Activated gamma-delta T cell (primary cell): ENCODE results near the gene EARS2.
"Not testable (repeated sequence)": the region's sequence is repeated elsewhere in the genome, so short reads cannot be mapped to it uniquely, and the experiment has no call there.

ENCODE experiments used
- DNase-seq: peaks from one replicate; lab custom pipeline; 2025; lab: John Stamatoyannopoulos, UW

The EARS2 gene

DNA sequence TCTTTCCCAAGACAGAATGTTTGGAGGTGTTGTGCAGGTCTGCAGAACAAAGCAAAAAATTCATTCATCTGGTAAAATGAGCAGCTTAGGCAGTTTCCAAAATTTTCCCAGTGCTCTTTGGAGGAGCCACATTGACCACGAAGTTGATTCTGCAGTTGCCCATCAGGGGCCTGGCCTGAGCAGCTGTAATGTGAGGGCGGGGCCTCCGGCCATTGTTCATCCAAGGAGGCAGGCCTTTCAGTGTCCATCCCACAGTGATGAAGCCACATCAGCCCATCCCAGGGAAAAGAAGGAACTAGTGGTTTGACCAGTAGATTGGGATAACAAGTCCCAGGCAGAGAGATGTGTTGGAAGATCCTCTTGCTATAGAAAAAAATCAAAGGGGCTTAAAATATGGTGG, 10.5 kb upstream of the EARS2 start:
- DNase-seq, result no peak

DNA sequence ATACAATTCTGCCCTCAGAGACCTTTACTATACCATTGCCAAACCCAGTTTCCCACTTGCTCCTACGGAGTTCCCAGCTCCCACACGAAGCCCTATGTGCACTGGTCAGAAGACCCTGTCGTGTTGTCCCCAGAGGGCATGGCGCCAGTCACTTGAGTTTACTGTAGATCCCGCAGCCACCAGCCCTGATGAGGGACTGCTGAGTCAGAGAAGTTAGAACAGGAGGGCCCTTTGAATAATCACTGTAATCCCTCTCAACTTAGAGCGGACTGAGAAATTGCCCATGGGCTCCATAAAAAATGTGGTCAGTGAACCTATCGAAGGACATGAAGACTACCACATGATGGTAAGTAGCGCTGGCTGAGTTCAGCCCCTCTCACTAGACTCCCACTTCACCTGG, 9.6 kb upstream of the EARS2 start:
- no peak for DNase-seq

DNA sequence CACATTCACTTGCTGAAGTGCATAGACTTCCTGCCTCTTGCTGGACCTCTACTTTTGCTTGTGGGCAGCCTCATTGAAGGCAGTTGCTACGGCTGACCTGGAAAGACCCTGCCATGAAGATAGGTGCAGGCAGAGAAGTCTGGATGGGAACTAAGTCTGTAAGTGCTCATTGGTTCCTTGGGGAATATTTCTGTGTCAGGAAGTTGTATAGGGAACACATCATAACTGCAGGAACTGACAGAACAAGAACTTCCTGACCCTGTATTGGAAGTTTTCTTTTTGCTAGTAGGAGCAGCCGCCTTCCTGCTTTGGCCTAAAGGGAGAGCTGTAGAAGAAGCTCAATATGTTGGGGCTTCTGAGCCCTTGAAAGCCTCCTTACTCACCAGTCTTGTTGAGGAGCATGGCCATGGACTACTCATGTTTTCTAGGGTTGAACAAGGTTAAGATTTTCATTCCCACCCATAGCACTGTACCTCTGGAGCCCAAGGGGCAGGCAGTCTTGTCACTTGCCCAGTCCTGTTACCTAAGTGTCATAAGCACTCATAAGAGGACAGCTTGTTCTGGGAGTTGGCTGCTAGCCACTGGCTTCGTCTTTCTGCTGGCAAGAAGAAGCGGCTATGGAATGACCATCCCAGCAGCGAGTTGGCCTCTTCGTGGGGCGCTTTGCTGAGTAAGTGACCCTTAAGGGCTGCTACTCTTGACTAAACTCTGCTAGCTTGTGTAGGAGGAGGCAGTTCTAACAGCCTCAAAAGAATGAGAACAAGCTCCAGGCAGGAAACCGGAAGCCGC, 7.6 kb upstream of the EARS2 start:
- DNase-seq, result no peak

DNA sequence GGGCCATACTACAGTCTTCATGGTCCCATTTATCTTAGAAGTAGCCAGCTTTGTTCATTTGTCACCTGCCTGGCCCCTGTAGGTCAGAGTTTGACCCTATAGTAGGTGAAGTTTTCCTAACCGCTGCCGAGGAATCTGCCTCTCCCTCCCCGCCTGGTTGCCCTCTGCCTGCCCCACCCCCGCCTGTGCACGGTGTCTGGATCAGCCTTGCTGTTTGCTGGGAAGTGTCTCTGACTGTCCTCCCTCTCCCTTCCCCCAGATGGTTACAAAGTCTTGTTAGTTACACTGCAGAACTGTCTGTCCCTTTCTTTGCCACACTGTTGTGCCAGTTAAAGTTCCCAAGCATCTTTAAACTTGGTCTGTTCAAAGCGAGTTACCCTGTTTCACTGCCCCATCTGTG, 6.0 kb upstream of the EARS2 start:
- DNase-seq, result no peak

DNA sequence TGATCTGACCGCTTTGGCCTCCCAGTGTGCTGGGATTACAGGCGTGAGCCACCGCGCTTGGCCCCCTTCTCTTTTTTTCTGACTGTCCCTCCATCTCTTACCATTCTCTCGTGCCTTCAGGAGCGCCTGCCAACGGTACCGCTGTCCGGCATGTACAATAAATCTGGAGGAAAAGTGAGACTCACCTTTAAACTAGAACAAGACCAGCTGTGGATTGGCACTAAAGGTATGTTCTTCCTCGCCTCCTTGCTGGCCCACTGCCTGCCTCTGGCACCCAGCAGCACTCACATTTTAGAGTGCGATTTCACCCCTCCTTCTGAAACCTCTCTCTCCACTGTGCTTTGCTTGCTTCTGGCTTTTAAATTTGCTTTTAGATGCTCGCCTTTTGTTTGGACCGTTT, 5.4 kb upstream of the EARS2 start:
- DNase-seq, result no peak

DNA sequence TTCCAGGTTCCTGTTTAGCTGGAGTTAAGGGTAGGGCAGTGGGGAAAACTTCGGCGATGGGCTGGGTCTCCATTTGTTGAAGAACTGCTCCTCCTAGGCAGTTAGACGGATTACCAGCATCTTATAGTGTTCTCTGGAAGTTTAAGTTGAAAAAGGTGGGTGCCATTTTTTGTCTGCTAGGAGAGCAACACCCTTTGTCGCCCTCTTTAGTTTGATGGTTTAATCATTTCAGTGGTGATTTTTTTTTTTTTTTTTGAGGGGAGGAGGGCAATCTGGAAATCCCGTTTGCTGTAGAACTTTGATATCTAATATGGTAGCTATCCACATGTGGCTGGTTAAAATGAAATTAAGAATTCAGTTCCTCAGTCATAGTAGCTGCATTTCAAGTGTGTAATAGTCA, 4.4 kb upstream of the EARS2 start:
- DNase-seq, result no peak

DNA sequence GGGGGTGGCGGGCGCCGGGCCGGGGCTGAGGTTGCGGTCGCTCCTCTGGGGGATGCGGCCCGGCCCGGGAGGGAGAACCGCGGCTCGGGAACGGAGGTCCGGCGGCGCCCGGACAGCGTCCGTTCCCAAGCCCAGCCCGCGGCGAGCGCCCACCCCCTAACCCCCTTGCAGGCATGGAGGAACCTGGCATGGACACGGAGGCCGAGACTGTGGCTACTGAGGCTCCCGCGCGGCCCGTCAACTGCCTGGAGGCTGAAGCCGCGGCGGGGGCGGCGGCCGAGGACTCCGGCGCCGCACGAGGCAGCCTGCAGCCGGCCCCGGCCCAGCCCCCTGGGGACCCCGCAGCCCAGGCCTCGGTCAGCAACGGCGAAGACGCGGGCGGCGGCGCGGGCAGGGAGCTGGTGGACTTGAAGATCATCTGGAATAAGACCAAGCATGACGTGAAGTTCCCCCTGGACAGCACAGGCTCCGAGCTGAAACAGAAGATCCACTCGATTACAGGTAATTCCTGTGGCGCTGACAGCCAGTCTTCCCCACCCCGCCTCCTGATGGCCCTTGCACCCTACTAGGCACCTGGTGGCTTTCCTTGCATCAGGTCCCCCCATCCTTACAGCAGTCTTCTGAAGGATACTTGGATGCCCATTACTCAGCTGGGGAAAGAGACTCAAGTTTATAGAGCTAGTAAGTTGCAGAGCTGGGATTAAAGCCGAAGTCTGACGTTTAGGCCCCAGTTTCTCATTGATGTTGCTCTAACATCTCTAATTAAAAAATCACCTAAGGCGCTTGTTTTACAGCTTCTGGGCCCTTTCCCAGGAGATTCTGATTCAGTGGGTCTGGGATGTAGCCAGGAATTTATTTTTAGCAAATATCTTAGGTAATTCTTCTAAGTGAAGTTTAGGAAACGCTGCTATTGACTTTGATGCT, 891 bp upstream of the EARS2 start:
- DNase-seq, result no peak

DNA sequence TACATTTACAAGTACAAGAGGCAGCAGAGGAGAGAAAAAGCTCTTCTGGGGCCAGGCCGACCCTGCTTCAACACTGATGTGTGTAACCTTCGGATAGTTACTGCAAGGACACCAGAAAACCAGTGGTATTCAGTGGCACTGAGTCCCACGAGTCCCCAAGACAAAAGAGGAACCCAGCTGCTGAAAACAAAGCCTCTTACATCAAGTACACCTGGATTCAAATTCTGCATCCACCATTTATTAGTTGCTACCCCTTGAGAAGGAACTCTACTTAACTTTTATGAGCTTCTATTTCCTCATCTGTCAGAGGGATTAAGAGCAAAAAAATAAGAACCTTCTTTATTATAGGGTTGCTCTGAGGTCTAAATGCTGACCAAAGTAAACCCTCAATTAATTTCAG, 2.6 kb downstream of the EARS2 start:
- DNase-seq, result no peak

DNA sequence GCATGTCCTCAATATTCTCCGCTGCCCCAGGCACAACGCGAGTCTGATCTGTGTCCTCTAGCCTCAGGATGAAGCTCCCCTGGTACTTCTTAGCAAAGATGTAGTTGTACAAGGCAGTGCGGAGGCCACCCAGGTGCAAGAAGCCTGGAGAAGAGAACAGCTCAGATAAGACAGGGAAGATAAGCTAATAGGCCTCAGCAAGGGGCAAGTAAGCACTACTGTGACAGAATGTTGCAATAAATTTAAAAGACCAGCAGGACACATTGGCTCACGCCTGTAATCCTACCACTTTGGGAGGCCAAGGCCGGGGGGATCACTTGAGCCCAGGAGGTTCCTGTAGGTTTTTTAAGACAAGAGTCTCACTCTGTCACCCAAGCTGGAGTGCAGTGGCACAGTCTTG, 5.0 kb downstream of the EARS2 start:
- no peak for DNase-seq

DNA sequence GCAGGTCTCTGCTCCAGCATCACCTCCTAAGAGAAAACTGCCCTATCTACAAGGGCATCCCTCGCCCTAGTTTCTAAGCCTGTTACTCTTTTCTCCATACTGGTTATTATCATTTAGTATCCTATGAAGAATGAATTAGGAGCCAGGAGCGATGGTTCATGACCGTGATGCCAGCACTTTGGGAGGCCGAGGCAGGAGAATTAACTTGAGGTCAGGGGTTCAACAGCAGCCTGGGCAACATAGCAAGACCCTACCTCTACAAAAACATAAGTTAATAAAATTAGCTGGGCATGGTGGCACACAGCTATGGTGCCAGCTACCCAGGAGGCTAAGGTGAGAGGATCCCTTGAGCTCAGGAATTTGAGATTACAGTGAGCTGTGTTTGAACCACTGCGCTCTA, 7.2 kb downstream of the EARS2 start:
- DNase-seq, result no peak

DNA sequence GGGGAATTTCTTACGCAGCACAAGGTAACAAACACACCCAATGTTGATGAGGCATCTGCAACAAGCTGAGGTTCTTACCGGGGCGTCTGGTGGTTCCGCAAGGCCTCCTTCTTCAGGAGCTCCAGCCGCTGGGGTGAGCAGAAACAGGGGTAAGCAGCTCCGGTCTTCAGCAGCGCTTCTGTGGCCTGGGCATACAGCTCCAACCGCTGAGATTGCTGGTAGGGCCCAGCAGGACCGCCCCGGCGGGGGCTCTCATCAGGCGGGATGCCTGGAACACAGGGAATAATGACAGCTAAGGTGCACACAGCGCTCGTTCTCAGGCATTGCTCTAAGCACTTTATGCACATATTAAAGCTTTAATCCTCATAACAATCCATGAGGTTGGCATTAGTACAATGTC, 12.7 kb downstream of the EARS2 start:
- DNase-seq, result no peak

DNA sequence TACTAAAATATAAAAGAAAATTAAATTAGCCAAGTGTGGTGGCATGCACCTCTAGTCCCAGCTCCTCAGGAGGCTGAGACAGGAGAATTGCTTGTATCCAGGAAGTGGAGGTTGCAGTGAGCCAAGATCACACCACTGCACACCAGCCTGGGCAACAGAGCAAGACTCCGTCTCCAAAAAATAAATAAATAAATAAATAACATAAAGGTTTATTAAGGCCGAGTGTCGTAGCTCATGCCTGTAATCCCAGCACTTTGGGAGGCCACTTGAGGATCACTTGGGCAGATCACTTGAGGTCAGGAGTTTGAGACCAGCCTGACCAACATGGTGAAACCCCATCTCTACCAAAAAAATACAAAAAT, 16.4 kb downstream of the EARS2 start:
- not testable (repeated sequence) for DNase-seq

DNA sequence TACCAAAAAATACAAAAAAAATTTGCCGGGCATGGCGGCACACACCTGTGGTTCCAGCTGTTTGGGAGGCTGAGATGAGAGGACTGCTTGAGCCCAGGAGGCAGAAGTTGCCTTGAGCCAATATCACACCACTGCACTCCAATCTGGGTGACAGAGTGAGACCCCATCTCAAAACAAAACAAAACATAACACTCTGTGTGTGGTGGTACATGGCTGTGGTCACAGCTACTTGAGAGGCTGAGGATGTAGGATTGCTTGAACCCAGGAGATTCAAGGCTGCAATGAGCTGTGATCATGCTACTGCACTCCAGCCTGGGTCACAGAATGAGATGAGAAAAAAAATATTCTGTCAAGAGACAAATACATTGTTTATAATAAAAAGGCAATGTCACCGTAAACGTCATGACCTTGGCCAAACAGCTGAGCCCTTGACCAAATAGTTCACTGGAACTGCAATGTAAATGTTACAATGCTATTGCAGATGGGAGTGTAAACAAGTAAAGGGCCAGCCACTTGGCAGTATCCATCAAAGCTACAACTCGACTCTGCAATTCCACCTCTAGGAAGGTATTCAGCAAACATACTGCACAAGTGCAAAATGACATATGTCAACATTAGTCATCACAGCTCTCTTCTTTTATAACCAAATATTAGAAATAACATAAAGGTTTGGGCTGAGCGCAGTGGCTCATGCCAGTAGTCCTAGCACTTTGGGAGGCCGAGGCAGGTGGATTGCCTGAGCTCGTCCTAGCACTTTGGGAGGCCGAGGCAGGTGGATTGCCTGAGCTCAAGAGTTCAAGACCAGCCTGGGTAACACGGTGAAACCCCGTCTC, 16.9 kb downstream of the EARS2 start:
- no peak for DNase-seq

DNA sequence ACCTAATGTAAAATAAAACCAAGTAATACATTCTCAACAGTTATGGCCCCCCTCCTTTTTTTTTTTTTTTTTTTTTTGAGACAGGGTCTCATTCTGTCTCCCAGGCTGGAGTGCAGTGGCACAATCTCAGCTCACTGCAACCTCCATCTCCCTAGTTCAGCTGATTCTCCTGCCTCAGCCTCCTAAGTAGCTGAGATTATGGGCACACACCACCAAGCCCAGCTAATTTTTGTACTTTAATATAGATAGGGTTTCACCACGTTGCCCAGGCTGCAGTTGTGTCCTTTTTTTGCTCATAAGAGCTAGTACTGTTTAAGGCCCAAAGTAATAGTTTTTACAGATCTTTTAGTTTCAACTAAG, 18.3 kb downstream of the EARS2 start:
- no peak for DNase-seq

DNA sequence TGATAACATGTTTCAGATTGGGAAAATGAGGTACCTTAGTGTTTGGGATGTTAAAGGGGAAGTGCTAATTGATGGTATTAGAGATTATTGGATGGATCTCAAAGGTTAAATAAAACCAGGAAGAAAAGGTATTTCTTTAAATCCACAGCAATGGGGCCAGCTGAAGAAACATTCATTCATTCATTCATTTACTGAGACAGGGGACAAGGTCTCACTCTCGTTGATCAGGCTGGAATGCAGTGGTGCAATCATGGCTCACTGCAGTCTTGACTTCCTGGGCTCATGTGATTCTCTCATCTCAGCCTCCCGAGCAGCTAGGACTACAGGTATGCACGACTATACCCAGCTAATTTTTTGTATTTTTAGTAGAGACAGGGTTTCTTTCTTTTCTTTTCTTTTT, 19.8 kb downstream of the EARS2 start:
- DNase-seq, result no peak

DNA sequence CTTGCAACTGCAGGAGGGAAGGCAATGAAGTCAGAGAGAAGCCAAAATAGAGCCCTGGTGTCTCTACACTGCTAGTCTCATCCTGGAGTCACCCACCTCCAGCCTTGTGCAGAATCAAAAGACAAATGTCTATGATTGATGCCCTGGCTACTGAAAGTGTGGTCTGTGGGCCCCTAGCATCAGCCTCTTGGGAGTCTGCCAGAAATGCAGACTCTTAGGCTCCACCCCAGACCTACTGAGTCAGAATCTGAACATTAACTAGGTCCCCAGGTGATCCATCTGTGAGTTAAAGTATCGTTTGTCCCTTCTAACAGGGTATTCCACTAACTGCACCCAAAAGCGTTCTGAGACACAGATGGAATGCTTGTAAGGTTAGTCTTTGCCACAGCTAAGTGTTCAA, 21.2 kb downstream of the EARS2 start:
- DNase-seq, result no peak

DNA sequence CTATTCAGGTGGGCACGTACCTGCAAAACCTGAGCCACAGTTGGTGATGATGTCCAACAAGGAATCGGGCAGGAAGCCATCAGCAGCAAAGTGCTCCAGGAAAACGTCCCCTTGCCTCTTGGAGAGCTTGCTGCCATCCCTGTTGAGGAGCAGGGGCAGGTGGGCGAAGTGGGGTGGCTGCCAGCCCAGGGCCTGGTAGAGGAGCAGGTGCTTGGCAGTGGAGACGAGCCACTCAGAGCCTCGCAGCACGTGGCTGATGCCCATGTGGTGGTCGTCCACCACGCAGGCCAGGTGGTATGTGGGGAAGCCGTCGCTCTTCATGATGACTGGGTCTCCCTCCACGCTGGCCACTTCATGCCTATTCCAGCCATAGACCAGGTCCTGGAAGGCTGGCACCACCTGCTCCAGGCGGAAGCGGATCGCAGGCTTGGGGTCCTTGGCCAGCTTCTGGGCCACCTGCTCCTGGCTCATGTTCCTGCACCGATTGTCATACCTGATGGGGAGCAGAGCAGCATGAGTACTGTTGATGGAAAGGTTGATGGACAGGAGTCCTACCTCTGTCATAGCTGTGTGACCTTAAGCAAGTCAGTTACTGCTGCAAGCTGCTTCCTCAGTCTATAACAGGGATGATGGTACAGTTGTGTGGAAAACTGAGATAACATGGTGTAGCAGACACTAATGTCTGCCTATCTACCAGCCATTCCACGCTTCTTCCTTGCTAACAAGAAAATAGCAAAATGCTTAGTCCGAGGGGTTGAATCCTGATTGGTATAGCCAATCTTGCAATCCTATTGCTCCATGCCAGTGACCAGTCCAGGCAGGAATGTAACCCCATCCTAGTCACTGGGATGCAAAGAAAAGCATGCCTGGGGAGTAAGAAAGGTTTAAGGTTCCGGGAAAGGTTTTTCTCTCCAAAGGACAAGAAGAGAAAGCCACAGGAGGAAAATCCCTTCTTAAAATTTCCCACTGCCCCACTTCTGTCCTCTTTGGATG, 22.0 kb downstream of the EARS2 start:
- no peak for DNase-seq

DNA sequence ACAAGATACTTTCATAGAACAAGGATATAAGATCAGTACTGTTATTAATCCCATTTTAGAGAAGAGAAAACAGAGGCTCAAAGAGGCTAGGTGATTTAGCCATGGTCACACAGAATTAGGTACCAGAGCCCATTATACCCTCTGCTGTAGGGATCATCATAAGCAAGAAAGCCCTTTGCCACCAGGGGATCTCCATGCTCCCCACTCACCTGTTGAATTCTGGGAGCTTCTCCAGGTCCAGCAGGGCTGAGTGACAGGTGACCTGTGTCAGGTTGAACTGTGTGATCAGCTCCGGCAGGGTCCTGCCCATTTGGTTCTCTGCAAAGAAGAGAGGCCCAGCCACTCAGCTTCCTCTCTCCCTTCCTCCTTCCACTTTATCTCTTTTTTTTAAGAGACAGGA, 24.7 kb downstream of the EARS2 start:
- no peak for DNase-seq

DNA sequence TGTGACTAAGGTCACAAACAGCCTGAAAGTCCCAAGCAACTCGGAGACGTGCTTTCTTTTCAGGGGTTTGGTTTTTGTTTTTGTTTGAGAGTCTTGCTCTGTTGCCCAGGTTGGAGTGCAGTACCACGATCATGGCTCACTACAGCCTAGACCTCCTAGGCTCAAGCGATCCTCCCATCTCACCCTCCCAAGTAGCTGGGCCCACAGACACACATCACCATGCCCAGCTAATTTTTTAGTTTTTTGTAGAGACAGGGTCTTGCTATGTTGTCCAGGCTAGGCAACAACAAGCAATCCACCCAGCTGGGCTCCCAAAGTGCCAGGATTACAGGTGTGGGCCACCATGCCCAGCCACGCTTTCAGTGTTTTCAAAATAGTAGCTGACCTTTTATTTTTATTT, 27.1 kb downstream of the EARS2 start:
- no peak for DNase-seq

DNA sequence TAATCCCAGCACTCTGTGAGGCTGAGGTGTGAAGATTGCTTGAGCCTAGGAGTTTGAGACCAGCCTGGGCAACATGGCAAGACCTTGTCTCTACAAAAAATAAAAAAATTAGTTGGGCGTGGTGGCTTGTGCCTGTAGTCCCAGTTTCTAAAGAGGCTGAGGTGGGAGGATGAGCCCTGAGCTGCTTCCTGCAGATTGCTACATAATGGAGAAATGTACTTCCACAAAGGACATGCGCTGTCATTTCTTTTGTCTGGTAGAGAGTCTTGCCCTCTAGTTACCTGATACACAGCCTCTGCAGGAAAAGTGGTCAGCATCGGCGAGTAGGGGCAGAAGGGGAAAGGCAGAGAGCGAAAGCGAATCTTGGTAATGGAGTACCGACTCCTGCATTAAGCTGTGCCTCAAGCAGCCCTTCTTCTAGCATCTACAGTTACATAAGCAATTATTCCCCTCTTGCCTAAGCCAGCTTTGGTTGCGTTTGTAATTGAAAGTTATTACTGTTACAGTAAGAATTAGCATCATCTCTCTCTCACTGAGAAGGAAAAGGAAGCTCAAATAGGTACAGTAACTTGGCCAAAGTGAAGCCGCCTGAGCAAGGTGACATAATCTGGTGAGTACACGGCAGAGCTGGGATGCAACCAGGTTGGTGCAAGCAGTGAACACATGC, 28.4 kb downstream of the EARS2 start:
- DNase-seq, result no peak
